GM08714 (cell line): Measurements from ENCODE around the gene LCOR.
A peak's percentile ranks its signal among the peaks of the same experiment; 100 is the strongest.
"Not testable (repeated sequence)": the region's sequence is repeated elsewhere in the genome, so short reads cannot be mapped to it uniquely, and the experiment has no call there.

Experiments
- H3K4me3 ChIP-seq: fragments of 200-500 bp; sonication (Bioruptor generic); 2 replicates; pipeline ENCODE4 v1.5.1; 2014; ENCODE audit warnings: mild to moderate bottlenecking, low read length, inconsistent platforms
- ZNF274 ChIP-seq: IDR thresholded peaks from 2 replicates; pipeline ENCODE4 v1.6.1; 2012; ENCODE audit warnings: mild to moderate bottlenecking, low read depth, low read length

LCOR gene

GRCh38 chr10:96831867-96832720 lies at the start of gene LCOR:
Gene LCOR (plus strand): TSS chr10:96832298. CDS start chr10:96949058, 116,760 bp downstream.
- peak within 1 kb of the TSS; percentile 85 for H3K4me3 ChIP-seq
- no peak for TF ChIP-seq ZNF274

- no peak overlapping the region for H3K4me3 ChIP-seq
- TF ChIP-seq ZNF274: no peak
Observed at GRCh38 chr10:96784253-96784652, 47.8 kb upstream of the LCOR start.

- H3K4me3 ChIP-seq: no peak overlapping the region
- no peak for TF ChIP-seq ZNF274
Observed at GRCh38 chr10:96789571-96790108, 42.5 kb upstream of the LCOR start.

- no peak for TF ChIP-seq ZNF274
- no peak overlapping the region for H3K4me3 ChIP-seq
Observed at GRCh38 chr10:96791902-96792301, 40.2 kb upstream of the LCOR start.

- H3K4me3 ChIP-seq: no peak overlapping the region
- TF ChIP-seq ZNF274: no peak
Observed at GRCh38 chr10:96794836-96795733, 37.0 kb upstream of the LCOR start.

- no peak overlapping the region for H3K4me3 ChIP-seq
- no peak for TF ChIP-seq ZNF274
Observed at GRCh38 chr10:96797485-96797884, 34.6 kb upstream of the LCOR start.

- H3K4me3 ChIP-seq: no peak overlapping the region
- TF ChIP-seq ZNF274: no peak
Observed at GRCh38 chr10:96803288-96803664, 28.8 kb upstream of the LCOR start.

GRCh38 chr10:96814264-96814663 lies 17.8 kb upstream of the LCOR start:
- no peak for TF ChIP-seq ZNF274
- H3K4me3 ChIP-seq: no peak overlapping the region

GRCh38 chr10:96818971-96819370 lies 13.1 kb upstream of the LCOR start:
- H3K4me3 ChIP-seq: not testable (repeated sequence)

- H3K4me3 ChIP-seq: no peak overlapping the region
- TF ChIP-seq ZNF274: no peak
Observed at GRCh38 chr10:96820765-96821164, 11.3 kb upstream of the LCOR start.

GRCh38 chr10:96826438-96826837 lies 5.7 kb upstream of the LCOR start:
- H3K4me3 ChIP-seq: no peak overlapping the region
- no peak for TF ChIP-seq ZNF274

- no peak overlapping the region for H3K4me3 ChIP-seq
- no peak for TF ChIP-seq ZNF274
Observed at GRCh38 chr10:96828609-96829008, 3.5 kb upstream of the LCOR start.

- H3K4me3 ChIP-seq: no peak overlapping the region
- TF ChIP-seq ZNF274: no peak
Observed at GRCh38 chr10:96829029-96829773, 2.9 kb upstream of the LCOR start.
